ENCODE data around the gene TAS1R3.

TAS1R3 gene

GRCh38 chr1:1284221-1285101, 46.6 kb upstream of the TAS1R3 start:
- no peak for TF ChIP-seq TAF1 (IDR thresholded peaks at IDR 0.05; ENCODE audit: borderline replicate concordance, insufficient read depth, low read length)
- no peak for TF ChIP-seq SIN3A (IDR thresholded peaks at IDR 0.05; ENCODE audit: borderline replicate concordance, insufficient read depth, low read length)
- TF ChIP-seq, protein P1, sequence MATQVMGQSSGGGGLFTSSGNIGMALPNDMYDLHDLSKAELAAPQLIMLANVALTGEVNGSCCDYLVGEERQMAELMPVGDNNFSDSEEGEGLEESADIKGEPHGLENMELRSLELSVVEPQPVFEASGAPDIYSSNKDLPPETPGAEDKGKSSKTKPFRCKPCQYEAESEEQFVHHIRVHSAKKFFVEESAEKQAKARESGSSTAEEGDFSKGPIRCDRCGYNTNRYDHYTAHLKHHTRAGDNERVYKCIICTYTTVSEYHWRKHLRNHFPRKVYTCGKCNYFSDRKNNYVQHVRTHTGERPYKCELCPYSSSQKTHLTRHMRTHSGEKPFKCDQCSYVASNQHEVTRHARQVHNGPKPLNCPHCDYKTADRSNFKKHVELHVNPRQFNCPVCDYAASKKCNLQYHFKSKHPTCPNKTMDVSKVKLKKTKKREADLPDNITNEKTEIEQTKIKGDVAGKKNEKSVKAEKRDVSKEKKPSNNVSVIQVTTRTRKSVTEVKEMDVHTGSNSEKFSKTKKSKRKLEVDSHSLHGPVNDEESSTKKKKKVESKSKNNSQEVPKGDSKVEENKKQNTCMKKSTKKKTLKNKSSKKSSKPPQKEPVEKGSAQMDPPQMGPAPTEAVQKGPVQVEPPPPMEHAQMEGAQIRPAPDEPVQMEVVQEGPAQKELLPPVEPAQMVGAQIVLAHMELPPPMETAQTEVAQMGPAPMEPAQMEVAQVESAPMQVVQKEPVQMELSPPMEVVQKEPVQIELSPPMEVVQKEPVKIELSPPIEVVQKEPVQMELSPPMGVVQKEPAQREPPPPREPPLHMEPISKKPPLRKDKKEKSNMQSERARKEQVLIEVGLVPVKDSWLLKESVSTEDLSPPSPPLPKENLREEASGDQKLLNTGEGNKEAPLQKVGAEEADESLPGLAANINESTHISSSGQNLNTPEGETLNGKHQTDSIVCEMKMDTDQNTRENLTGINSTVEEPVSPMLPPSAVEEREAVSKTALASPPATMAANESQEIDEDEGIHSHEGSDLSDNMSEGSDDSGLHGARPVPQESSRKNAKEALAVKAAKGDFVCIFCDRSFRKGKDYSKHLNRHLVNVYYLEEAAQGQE (IDR thresholded peaks at IDR 0.05; ENCODE audit: insufficient read depth in 1 of 2, low read depth in 2 of 2, low read length in 2 of 2) = no peak
- TF ChIP-seq FOXP2 (optimal IDR thresholded peaks at IDR 0.05; ENCODE audit: borderline replicate concordance, extremely low read depth, extremely low read length, insufficient read depth) = no peak
- no peak for TF ChIP-seq POLR2AphosphoS5 (IDR thresholded peaks at IDR 0.05; ENCODE audit: low read depth, low read length)

- no peak for TF ChIP-seq POLR2AphosphoS5 (IDR thresholded peaks at IDR 0.05; ENCODE audit: low read depth, low read length)
These were observed 45.9 kb upstream of the TAS1R3 start for GRCh38 chr1:1285102-1285571.

DNA sequence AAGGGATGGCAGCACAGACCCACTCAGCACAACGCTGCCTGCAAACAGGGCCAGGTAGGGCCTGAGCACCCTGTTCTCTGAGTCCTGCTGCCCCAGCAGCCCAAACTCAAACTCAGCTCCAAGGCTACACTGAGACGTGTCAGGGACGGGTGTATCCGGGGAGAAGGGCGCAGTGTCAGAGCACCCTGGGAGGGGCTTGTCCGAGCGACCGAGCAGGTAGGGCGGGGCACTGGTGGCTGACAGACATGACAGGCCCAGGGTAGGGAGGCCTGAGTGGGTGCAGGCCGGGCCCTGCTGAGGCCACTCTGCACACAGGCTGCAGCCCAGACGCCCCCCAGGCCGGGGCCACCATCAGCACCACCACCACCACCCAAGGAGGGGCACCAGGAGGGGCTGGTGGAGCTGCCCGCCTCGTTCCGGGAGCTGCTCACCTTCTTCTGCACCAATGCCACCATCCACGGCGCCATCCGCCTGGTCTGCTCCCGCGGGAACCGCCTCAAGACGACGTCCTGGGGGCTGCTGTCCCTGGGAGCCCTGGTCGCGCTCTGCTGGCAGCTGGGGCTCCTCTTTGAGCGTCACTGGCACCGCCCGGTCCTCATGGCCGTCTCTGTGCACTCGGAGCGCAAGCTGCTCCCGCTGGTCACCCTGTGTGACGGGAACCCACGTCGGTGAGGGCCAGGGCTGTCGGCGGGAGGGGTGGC, 45.3 kb upstream of the TAS1R3 start:
- TF ChIP-seq, protein P1 (IDR thresholded peaks at IDR 0.05; ENCODE audit: insufficient read depth in 1 of 2, low read depth in 2 of 2, low read length in 2 of 2) = no peak
- TF ChIP-seq FOXP2 (optimal IDR thresholded peaks at IDR 0.05; ENCODE audit: borderline replicate concordance, extremely low read depth, extremely low read length, insufficient read depth) (no peak), TAF1 (IDR thresholded peaks at IDR 0.05; ENCODE audit: borderline replicate concordance, insufficient read depth, low read length) (no peak), SIN3A (IDR thresholded peaks at IDR 0.05; ENCODE audit: borderline replicate concordance, insufficient read depth, low read length) (no peak), POLR2AphosphoS5 (IDR thresholded peaks at IDR 0.05; ENCODE audit: low read depth, low read length) (no peak)

DNA sequence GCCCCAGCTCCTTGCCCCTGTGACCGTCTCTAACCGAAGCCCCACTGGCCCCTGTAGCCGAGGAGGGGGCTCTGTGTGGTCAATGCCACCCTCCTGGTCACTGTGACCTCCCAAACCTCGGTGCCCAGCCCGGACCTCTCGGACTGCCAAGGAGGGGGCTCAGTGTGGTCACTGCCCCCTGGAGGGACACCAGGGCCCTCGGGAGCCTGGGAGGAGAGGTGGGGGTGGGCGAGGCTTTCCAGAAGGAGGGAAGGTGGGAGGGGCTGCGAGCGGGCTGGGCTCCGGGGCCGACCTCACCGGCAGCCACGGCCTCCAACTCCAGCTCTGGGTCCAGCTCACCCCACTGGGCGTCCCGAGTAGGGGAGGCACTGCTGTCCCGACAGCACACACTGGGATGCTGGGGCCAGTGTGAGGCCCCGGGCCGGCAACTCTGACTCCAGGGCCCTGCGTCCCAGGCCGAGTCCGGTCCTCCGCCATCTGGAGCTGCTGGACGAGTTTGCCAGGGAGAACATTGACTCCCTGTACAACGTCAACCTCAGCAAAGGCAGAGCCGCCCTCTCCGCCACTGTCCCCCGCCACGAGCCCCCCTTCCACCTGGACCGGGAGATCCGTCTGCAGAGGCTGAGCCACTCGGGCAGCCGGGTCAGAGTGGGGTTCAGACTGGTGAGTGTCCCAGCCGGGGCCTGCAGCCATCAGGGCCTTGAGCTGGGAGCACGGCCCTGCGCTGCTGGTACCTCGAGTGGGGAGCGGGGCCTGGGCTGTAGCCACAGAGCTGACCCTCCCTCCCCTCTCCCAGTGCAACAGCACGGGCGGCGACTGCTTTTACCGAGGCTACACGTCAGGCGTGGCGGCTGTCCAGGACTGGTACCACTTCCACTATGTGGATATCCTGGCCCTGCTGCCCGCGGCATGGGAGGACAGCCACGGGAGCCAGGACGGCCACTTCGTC, 44.5 kb upstream of the TAS1R3 start:
- TF ChIP-seq, protein P1 (IDR thresholded peaks at IDR 0.05; ENCODE audit: insufficient read depth in 1 of 2, low read depth in 2 of 2, low read length in 2 of 2) = no peak
- no peak for TF ChIP-seq POLR2AphosphoS5 (IDR thresholded peaks at IDR 0.05; ENCODE audit: low read depth, low read length)
- no peak for TF ChIP-seq TAF1 (IDR thresholded peaks at IDR 0.05; ENCODE audit: borderline replicate concordance, insufficient read depth, low read length)
- TF ChIP-seq FOXP2 (optimal IDR thresholded peaks at IDR 0.05; ENCODE audit: borderline replicate concordance, extremely low read depth, extremely low read length, insufficient read depth) = no peak
- TF ChIP-seq SIN3A (IDR thresholded peaks at IDR 0.05; ENCODE audit: borderline replicate concordance, insufficient read depth, low read length) = no peak

Measured in PFSK-1 (cell line).